ENCODE results near the gene C1GALT1C1. TPM values are rescaled to one million over a fixed set of nuclear protein-coding genes. Genes with fewer than 3 reads are reported as not detected.

C1GALT1C1 gene
- polyA plus RNA-seq, 12 donors = 12.1 to 27.7 (median 17.4) TPM; not detected in 1

DNA sequence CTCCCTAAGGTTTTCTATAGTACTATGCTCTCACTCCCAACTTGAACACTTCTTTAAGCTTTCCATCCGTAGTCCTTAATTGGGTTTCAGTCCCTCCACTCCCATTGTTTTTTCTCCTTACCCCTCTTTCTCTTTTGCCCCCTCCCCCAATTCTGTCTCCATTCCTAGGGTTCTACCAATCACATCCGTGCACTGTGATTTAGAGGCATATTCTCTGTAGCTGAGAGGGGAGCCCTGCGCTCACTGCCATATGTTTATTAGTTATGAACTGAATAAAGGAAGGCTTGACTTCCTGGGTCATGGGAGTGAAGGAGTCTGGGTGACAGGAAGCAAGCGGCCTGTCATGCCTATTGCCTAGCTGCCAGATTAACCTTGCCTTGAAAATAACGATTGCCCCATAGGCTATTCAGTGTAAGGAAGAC, 25.5 kb downstream of the C1GALT1C1 start:
- peak; percentile 26 for DNase-seq

DNA sequence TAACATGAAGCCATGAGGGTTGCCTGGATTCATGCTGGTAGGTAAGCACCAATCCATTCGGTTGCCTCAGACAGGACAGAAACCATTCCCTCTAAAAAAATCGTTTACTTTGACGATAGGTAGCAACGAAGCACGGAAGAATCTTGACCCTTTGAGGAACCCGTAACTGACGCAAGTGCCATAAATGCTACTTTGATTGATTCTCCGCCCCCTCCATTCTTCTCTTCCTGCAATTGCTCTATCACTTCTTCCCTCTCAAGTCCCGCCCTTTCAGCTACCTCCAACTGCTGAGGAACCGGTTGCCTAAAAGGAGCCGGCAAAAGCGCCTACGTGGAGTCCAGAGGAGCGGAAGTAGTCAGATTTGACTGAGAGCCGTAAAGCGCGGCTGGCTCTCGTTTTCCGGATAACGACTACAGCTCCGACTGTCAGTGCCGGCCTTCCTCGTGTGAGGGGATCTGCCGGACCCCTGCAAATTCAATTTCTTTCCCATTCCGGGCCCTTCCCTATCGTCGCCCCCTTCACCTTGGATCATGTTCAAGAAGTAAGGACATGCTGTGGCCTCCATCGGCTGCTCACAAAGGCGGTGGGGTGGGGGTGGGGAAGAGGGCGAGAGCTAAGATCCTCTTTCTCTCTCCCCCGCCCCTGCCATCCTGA, 26.0 kb downstream of the C1GALT1C1 start, which contains the start of gene MCTS1:
Gene MCTS1, plus strand, starts transcription at position 395 of the 654 bp plus-strand sequence. Its CDS starts 136 bp downstream, at position 531.
- DNase-seq = peak; percentile 90

DNA sequence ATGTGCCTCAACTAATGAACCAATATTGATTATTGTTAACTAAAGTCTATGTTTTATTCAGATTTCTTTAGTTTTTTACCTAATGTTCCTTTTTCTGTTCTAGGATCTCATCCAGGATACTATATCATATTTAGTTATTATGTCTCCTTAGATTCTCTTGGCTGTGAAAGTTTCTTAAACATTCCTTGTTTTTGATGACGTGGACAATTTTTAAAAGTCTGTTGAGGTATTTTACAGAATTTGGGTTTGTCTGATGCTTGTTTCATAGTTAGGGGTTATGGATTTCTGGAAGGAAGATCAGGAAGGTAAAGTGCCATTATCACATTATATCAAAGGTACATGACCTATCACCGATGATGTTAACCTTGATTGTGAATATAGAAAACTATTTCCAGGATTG, 44.2 kb downstream of the C1GALT1C1 start:
- DNase-seq = no peak

Other genes starting within 250 kb of the C1GALT1C1 start
- gene LAMP2, start 160.8 kb downstream of the C1GALT1C1 start, polyA plus RNA-seq (ENCODE audit: insufficient read length in 12 of 12) = 100 to 1,000 TPM in 10 of 12 donors, 10 to 100 TPM in 1, not detected in 1; 77.7 to 171 (median 147) TPM
- 100 to 1,000 TPM in 1 of 12 donors, 10 to 100 TPM in 11; 24.8 to 114 (median 34.8) TPM for gene CUL4B, start 69.1 kb downstream of the C1GALT1C1 start, polyA plus RNA-seq (ENCODE audit: insufficient read length in 12 of 12)
- 10 to 100 TPM in 11 of 12 donors, not detected in 1; 30.0 to 54.1 (median 44.8) TPM for gene MCTS1, start 26.0 kb downstream of the C1GALT1C1 start, polyA plus RNA-seq (ENCODE audit: insufficient read length in 12 of 12)
- not detected for gene CT47B1, start 245.8 kb upstream of the C1GALT1C1 start, polyA plus RNA-seq (ENCODE audit: insufficient read length in 12 of 12)